Activated gamma-delta T cell treated with Interleukin-2 at 50 U/mL for 16 hours (primary cell): ENCODE measurements around the gene GBF1.
A peak's percentile ranks its signal among the peaks of the same experiment; 100 is the strongest.
"Not testable (repeated sequence)": the region's sequence is repeated elsewhere in the genome, so short reads cannot be mapped to it uniquely, and the experiment has no call there.

Experiments used
- DNase-seq: peaks from one replicate; pipeline ENCODE4 v3.0.0-alpha.2; 2020

The GBF1 gene

GRCh38 chr10:102245082-102245931 is at the start of gene GBF1:
TSS of gene GBF1 (plus strand) at chr10:102245532. CDS start at chr10:102258939, 13,407 bp downstream.
- DNase-seq: peak; percentile 86

- no peak for DNase-seq
Observed at GRCh38 chr10:102196893-102197292, 48.4 kb upstream of the GBF1 start.

GRCh38 chr10:102198027-102198426 is 47.3 kb upstream of the GBF1 start:
- no peak for DNase-seq

- DNase-seq: no peak
Observed at GRCh38 chr10:102200751-102201640, 44.3 kb upstream of the GBF1 start.

- DNase-seq: no peak
Observed at GRCh38 chr10:102202386-102202785, 42.9 kb upstream of the GBF1 start.

- no peak for DNase-seq
Observed at GRCh38 chr10:102208311-102209035, 36.9 kb upstream of the GBF1 start.

- DNase-seq: no peak
Observed at GRCh38 chr10:102211615-102212299, 33.6 kb upstream of the GBF1 start.

- not testable (repeated sequence) for DNase-seq
Observed at GRCh38 chr10:102213599-102213998, 31.7 kb upstream of the GBF1 start.

- no peak for DNase-seq
Observed at GRCh38 chr10:102219370-102219769, 26.0 kb upstream of the GBF1 start.

GRCh38 chr10:102220612-102221011 is 24.7 kb upstream of the GBF1 start:
- DNase-seq: no peak

GRCh38 chr10:102222797-102223196 is 22.5 kb upstream of the GBF1 start:
- DNase-seq: no peak

- DNase-seq: peak; percentile 79
Observed at GRCh38 chr10:102225646-102226541, 19.4 kb upstream of the GBF1 start, which contains the start of gene ELOVL3. TSS of gene ELOVL3 (plus strand) at chr10:102226299. CDS start at chr10:102226549, 250 bp downstream.

GRCh38 chr10:102226542-102226870 is 18.8 kb upstream of the GBF1 start:
- DNase-seq: no peak

- DNase-seq: no peak
Observed at GRCh38 chr10:102227050-102227449, 18.3 kb upstream of the GBF1 start.

GRCh38 chr10:102229810-102230263 is 15.5 kb upstream of the GBF1 start:
- peak; percentile 82 for DNase-seq

- no peak for DNase-seq
Observed at GRCh38 chr10:102230264-102230860, 15.0 kb upstream of the GBF1 start.

- DNase-seq: peak; percentile 31
Observed at GRCh38 chr10:102230861-102231356, 14.4 kb upstream of the GBF1 start.

GRCh38 chr10:102231357-102232318 is 13.7 kb upstream of the GBF1 start:
- peak; percentile 58 for DNase-seq

- DNase-seq: no peak
Observed at GRCh38 chr10:102233997-102234396, 11.3 kb upstream of the GBF1 start.
